Measurements from ENCODE around the gene ACTR3.

- TF ChIP-seq CTCF (conservative IDR thresholded peaks at IDR 0.05 in 1 of 2, IDR thresholded peaks at IDR 0.05 in 1 of 2; ENCODE audit: extremely low read depth in 1 of 2, insufficient read depth in 1 of 2, low read depth in 1 of 2, low read length in 2 of 2): no peak
- TF ChIP-seq EZH2 (IDR thresholded peaks at IDR 0.05; ENCODE audit: borderline replicate concordance, low read length): no peak
Measured at GRCh38 chr2:114001937-114002336, 112.0 kb downstream of the ACTR3 start.

Measured in mammary epithelial cell (primary cell).